Fibroblast of lung (primary cell): Measurements from ENCODE around the gene AMPD2.

Experiments
- EZH2 ChIP-seq: IDR thresholded peaks from 2 replicates; pipeline ENCODE4 v1.5.1; 2012; ENCODE audit warnings: low read length, control low read depth, mild to moderate bottlenecking; ENCODE audit errors: missing control alignments
- TF ChIP-seq, protein P1 (sequence below), 2 donors: IDR thresholded peaks in 1 of 2; conservative IDR thresholded peaks in 1 of 2; 1 replicate in 1 of 2; 2 replicates in 1 of 2; pipeline ENCODE4 v1.5.1; 2011 to 2012; ENCODE audit warnings: low read length in 2 of 2, control low read depth in 1 of 2, inconsistent platforms in 1 of 2, low read depth in 1 of 2, mild to moderate bottlenecking in 1 of 2

DNA sequence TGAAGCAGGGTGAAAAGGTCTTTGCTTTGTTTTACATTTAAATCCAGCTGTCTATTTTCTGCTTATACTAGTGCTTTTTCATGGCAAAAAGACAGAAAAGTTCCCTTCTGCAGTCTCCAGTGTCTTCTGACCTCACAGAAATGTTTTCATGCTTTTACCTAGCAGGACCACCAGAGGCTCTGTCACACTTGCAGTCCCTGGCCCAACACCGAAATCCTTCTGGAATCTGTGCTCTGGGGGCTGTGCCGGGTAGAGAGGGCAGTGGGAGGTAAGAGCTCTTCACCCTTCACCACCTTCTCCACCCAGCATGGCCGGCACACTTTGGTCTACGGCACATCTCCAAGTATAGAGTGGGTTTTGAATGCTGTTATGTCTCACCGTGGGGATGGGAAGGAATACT lies 21.0 kb upstream of the AMPD2 start:
- TF ChIP-seq EZH2 = no peak
- TF ChIP-seq, protein P1, sequence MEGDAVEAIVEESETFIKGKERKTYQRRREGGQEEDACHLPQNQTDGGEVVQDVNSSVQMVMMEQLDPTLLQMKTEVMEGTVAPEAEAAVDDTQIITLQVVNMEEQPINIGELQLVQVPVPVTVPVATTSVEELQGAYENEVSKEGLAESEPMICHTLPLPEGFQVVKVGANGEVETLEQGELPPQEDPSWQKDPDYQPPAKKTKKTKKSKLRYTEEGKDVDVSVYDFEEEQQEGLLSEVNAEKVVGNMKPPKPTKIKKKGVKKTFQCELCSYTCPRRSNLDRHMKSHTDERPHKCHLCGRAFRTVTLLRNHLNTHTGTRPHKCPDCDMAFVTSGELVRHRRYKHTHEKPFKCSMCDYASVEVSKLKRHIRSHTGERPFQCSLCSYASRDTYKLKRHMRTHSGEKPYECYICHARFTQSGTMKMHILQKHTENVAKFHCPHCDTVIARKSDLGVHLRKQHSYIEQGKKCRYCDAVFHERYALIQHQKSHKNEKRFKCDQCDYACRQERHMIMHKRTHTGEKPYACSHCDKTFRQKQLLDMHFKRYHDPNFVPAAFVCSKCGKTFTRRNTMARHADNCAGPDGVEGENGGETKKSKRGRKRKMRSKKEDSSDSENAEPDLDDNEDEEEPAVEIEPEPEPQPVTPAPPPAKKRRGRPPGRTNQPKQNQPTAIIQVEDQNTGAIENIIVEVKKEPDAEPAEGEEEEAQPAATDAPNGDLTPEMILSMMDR (conservative IDR thresholded peaks at IDR 0.05 in 1 of 2, IDR thresholded peaks at IDR 0.05 in 1 of 2; ENCODE audit: low read depth in 1 of 2, low read length in 2 of 2) = peak in 1 of 2 donors; percentile 19
